ENCODE data around the gene STXBP3.

GRCh38 chr1:108699375-108700332 lies 46.8 kb upstream of the STXBP3 start:
- TF ChIP-seq CTCF (IDR thresholded peaks at IDR 0.05; ENCODE audit: low read depth, low read length, missing input control) = no peak
- no peak for TF ChIP-seq GABPA (IDR thresholded peaks at IDR 0.05 in 1 of 2, conservative IDR thresholded peaks at IDR 0.05 in 1 of 2)
- no peak for TF ChIP-seq SP1 (IDR thresholded peaks at IDR 0.05)
- TF ChIP-seq RAD21 (IDR thresholded peaks at IDR 0.05) = no peak
- TF ChIP-seq TAF1 (conservative IDR thresholded peaks at IDR 0.05) = no peak
- no peak for TF ChIP-seq EGR1 (IDR thresholded peaks at IDR 0.05; ENCODE audit: low read depth in 2 of 2)

All from liver (tissue), 3 donors.